Measurements from ENCODE around the gene ATP6V0E2.
"Not testable (repeated sequence)": the region's sequence is repeated elsewhere in the genome, so short reads cannot be mapped to it uniquely, and the experiment has no call there.

The ATP6V0E2 gene

DNA sequence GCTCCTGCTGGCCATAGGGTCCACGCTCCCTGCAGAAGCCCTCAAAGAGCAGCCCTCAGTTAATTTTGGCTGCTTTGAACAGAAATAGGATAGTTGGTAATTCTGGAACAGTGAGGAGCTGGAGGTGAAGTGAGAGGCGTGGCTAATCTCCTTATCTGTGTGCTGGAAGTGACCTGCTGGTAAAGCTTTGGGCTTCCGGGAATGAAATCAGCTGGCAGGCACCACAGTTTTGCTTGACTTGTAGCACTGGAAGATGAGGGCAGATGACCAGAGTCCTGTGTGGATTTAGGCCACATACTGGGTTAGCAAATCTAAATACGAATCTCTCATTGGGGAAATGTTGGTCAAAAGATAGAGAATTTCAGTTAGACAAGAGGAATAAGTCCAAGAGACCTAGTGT, 10.2 kb downstream of the ATP6V0E2 start:
- no peak overlapping the region for H3K4me3 ChIP-seq (ENCODE audit: low read length)
- TF ChIP-seq ZNF274 (IDR thresholded peaks at IDR 0.05; ENCODE audit: low read depth, low read length), result no peak

DNA sequence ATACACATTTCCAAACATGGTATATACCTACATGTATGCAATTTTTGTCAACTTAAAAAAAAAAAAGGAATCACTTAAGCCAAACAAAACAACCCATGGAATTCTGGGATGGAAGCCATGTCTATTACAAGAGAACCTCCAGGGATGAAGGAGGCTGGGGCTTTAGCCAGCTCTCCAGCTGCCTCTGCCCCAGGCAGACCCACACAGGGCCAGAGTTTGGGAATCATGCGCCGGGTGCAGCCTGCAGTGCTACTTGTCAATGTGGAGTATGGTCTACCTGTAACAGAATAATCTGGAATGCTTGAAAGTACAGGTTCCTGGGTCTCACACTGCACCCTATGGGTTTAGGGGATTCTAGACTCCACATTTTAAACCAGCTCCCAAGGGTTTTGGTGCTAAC, 10.8 kb downstream of the ATP6V0E2 start:
- H3K4me3 ChIP-seq (ENCODE audit: low read length), result no peak overlapping the region
- no peak for TF ChIP-seq ZNF274 (IDR thresholded peaks at IDR 0.05; ENCODE audit: low read depth, low read length)

- no peak for TF ChIP-seq ZNF274 (IDR thresholded peaks at IDR 0.05; ENCODE audit: low read depth, low read length)
- no peak overlapping the region for H3K4me3 ChIP-seq (ENCODE audit: low read length)
Measured at GRCh38 chr7:149885191-149886017, 11.6 kb downstream of the ATP6V0E2 start.

- H3K4me3 ChIP-seq (ENCODE audit: low read length), result no peak overlapping the region
- no peak for TF ChIP-seq ZNF274 (IDR thresholded peaks at IDR 0.05; ENCODE audit: low read depth, low read length)
Measured at GRCh38 chr7:149886018-149886415, 12.2 kb downstream of the ATP6V0E2 start.

- no peak overlapping the region for H3K4me3 ChIP-seq (ENCODE audit: low read length)
- no peak for TF ChIP-seq ZNF274 (IDR thresholded peaks at IDR 0.05; ENCODE audit: low read depth, low read length)
Measured at GRCh38 chr7:149887311-149887710, 13.5 kb downstream of the ATP6V0E2 start.

DNA sequence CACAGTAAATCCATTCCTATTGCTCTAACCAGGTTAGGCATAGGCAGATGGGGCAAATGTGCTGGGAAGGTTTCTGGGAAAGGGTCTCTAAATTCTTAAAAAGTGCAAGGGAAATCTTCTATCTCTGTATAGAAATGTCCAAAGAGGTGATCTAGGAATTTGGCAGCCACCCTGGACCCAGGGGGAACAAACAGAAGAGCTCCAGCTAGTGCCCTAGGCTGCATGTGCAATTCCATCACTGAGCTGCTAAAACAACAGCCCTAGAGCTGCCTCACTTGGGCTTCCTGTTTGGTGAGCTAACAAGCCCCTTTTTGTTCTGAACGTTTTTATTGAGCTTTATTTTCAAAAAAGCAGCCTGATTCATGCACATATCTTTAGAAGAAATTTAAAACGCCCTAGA, 16.9 kb downstream of the ATP6V0E2 start:
- H3K4me3 ChIP-seq (ENCODE audit: low read length), result not testable (repeated sequence)

- H3K4me3 ChIP-seq (ENCODE audit: low read length), result not testable (repeated sequence)
Measured at GRCh38 chr7:149894957-149895356, 21.2 kb downstream of the ATP6V0E2 start.

- not testable (repeated sequence) for H3K4me3 ChIP-seq (ENCODE audit: low read length)
Measured at GRCh38 chr7:149907776-149908376, 34.1 kb downstream of the ATP6V0E2 start.

- not testable (repeated sequence) for H3K4me3 ChIP-seq (ENCODE audit: low read length)
Measured at GRCh38 chr7:149910219-149910618, 36.5 kb downstream of the ATP6V0E2 start.

DNA sequence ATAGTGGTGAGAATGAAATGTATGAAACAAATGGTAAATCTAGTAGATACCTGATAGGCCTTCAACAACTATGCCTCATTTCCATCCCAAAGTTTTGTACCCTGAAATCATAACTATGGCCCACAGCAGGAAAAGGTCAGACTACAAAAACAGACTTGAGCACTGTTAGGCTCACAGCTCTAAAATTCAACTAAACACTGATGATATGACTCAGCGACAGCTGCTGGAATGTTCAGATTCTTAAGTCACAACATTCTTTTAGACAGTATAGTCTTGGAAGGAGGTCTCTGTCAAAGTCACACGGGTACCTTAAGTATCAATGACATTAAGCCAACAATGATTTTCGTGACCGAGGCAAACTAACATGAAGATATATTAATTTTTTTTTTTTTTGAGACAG, 38.4 kb downstream of the ATP6V0E2 start:
- not testable (repeated sequence) for H3K4me3 ChIP-seq (ENCODE audit: low read length)

GRCh38 chr7:149926414-149926813, 52.6 kb downstream of the ATP6V0E2 start:
- H3K4me3 ChIP-seq (ENCODE audit: low read length), result not testable (repeated sequence)
